Stomach (tissue), 4 donors: Measurements from ENCODE around the gene SNPH.

ENCODE experiments used
- POLR2A ChIP-seq, 4 donors: fragments of 450-650 bp; IDR thresholded peaks; one replicate each; pipeline ENCODE4 v1.6.1; 2016; ENCODE audit warnings: antibody characterized with exemption in 4 of 4, control low read depth in 2 of 4, mild to moderate bottlenecking in 1 of 4, moderate library complexity in 1 of 4
- TF ChIP-seq, protein P1 (sequence below), 7 experiments: fragments of 450-650 bp in 4 of 7; fragments of 200-600 bp in 3 of 7; sonication (generic) in 3 of 7; IDR thresholded peaks; one replicate each; pipeline ENCODE4 v1.5.1; 2016 to 2019; ENCODE audit warnings: antibody characterized with exemption in 7 of 7, control low read depth in 2 of 7, mild to moderate bottlenecking in 1 of 7

DNA sequence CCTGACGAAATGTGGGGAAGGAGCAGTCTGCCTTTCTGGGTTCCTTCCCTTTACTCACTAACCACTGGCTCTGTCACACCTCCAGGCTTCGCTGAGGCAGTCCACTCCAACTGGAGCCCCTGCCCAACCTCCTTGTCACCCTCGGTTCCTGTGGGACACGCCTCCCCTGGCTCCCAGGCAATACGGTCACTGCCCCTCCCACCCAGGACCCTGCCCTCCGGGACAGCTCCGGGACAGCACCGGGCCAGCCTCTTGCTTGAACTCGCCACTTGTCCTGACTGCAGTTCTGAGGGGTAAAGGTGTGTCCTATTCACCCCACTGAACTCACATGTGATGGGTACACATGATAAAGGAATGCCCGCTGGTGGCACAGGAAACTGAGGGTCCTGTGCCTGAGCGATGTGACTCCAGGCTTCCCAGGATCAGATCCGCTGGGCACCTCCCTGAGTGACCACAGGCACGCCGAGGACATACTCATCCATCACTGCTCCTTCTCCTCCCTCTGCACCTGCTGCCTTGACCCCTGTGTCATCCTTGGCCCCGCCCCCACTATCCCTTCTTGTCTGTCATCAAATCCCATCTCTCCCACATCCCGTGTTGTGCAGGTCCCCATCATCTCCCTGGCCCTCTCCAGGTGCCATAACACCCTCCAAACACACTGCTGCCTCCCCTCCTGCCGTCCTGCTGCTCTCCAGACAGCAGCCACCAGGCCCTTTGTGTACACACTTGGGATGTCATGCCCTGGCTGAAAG lies 55.0 kb downstream of the SNPH start:
- no peak for TF ChIP-seq POLR2A (IDR thresholded peaks at IDR 0.05)
- TF ChIP-seq, protein P1, sequence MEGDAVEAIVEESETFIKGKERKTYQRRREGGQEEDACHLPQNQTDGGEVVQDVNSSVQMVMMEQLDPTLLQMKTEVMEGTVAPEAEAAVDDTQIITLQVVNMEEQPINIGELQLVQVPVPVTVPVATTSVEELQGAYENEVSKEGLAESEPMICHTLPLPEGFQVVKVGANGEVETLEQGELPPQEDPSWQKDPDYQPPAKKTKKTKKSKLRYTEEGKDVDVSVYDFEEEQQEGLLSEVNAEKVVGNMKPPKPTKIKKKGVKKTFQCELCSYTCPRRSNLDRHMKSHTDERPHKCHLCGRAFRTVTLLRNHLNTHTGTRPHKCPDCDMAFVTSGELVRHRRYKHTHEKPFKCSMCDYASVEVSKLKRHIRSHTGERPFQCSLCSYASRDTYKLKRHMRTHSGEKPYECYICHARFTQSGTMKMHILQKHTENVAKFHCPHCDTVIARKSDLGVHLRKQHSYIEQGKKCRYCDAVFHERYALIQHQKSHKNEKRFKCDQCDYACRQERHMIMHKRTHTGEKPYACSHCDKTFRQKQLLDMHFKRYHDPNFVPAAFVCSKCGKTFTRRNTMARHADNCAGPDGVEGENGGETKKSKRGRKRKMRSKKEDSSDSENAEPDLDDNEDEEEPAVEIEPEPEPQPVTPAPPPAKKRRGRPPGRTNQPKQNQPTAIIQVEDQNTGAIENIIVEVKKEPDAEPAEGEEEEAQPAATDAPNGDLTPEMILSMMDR (IDR thresholded peaks at IDR 0.05): no peak
